Smooth muscle cell (in vitro differentiated cells): ENCODE measurements around the gene GSTCD. TPM values are rescaled to one million over a fixed set of nuclear protein-coding genes. Genes with fewer than 3 reads are reported as not detected.
"Not testable (repeated sequence)": the region's sequence is repeated elsewhere in the genome, so short reads cannot be mapped to it uniquely, and the experiment has no call there.

Source experiments
- DNase-seq: peaks from one replicate; lab custom pipeline; 2025; ENCODE audit not compliant: unreplicated experiment; lab: John Stamatoyannopoulos, UW
- H2AFZ ChIP-seq: fragments of 200-600 bp; sonication (generic); 2 replicates; pipeline ENCODE4 v1.6.0; 2016; ENCODE audit warnings: antibody characterized with exemption, low read depth, mild to moderate bottlenecking
- H3F3A ChIP-seq: fragments of 200-600 bp; sonication (generic); 2 replicates; pipeline ENCODE4 v1.6.0; 2017; ENCODE audit warnings: antibody characterized with exemption, low read depth
- H3K27ac ChIP-seq: fragments of 200-600 bp; sonication (generic); 2 replicates; pipeline ENCODE4 v1.5.1; 2016; ENCODE audit warnings: low read depth, mild to moderate bottlenecking
- H3K27me3 ChIP-seq: fragments of 200-600 bp; sonication (generic); 2 replicates; pipeline ENCODE4 v1.6.1; 2016; ENCODE audit warnings: low read depth, mild to moderate bottlenecking
- H3K36me3 ChIP-seq: fragments of 200-600 bp; sonication (generic); 2 replicates; pipeline ENCODE4 v1.5.1; 2016; ENCODE audit warnings: low read depth
- H3K4me1 ChIP-seq: fragments of 200-600 bp; sonication (generic); 2 replicates; pipeline ENCODE4 v1.5.1; 2016; ENCODE audit warnings: low read depth
- H3K4me2 ChIP-seq: fragments of 200-600 bp; sonication (generic); 2 replicates; pipeline ENCODE4 v1.6.0; 2016; ENCODE audit warnings: mild to moderate bottlenecking
- H3K4me3 ChIP-seq: fragments of 200-600 bp; sonication (generic); 2 replicates; pipeline ENCODE4 v1.5.1; 2016; ENCODE audit warnings: mild to moderate bottlenecking
- H3K79me2 ChIP-seq: fragments of 200-600 bp; sonication (generic); 2 replicates; pipeline ENCODE4 v1.6.0; 2016; ENCODE audit warnings: low read depth, mild to moderate bottlenecking
- H3K9ac ChIP-seq: fragments of 200-600 bp; sonication (generic); 2 replicates; pipeline ENCODE4 v1.6.0; 2016; ENCODE audit warnings: low read depth
- H3K9me3 ChIP-seq: fragments of 200-600 bp; sonication (generic); replicated peaks from 2 replicates; pipeline ENCODE4 v1.5.1; 2016; ENCODE audit warnings: low read depth
- H4K20me1 ChIP-seq: fragments of 200-600 bp; sonication (generic); 2 replicates; pipeline ENCODE4 v1.6.0; 2016; ENCODE audit warnings: low read depth
- WGBS: methylation state at CpG from one replicate; pipeline ENCODE4 v1.1.7; 2016; ENCODE audit warnings: low lambda C conversion rate; 5-methylcytosine and 5-hydroxymethylcytosine counted together
- polyA plus RNA-seq: library from polyadenylated mRNA; unstranded; fragments of >200 nt; fragmentation: Nextera tagmentation; extraction: Ambion mirVana; gene quantifications from 2 replicates; pipeline ENCODE4 v1.2.1, GENCODE V29; 2016
- total RNA-seq: library from RNA; depleted of rRNA; stranded (reverse); fragments of >200 nt; gene quantifications from 2 replicates; pipeline ENCODE4 v1.2.3, GENCODE V29; 2014
- TF ChIP-seq, protein P1 (sequence below): fragments of 200-600 bp; sonication (generic); IDR thresholded peaks from 2 replicates; pipeline ENCODE4 v1.5.1; 2017; ENCODE audit warnings: borderline replicate concordance, mild to moderate bottlenecking, antibody characterized with exemption; ENCODE audit not compliant: insufficient read depth, poor library complexity, severe bottlenecking

GSTCD gene
- total and polyA plus RNA-seq, 2 experiments from 2014 or later = 5.6 to 10.5 TPM

GRCh38 chr4:105758958-105759357 lies 50.4 kb downstream of the GSTCD start:
- H3K36me3 ChIP-seq = no peaks in the 10 kb centered on the region
- 97% methylated on average over 1 of the region's 1 CpG for WGBS
- H3K4me1 ChIP-seq = no peaks in the 10 kb centered on the region
- no peaks in the 10 kb centered on the region for H3K9me3 ChIP-seq
- H3K4me3 ChIP-seq = no peak overlapping the region
- no peaks in the 10 kb centered on the region for H3F3A ChIP-seq
- no peaks in the 10 kb centered on the region for H3K79me2 ChIP-seq
- DNase-seq = no peak
- H4K20me1 ChIP-seq = no peaks in the 10 kb centered on the region
- H3K27ac ChIP-seq = no peak overlapping the region
- TF ChIP-seq, protein P1, sequence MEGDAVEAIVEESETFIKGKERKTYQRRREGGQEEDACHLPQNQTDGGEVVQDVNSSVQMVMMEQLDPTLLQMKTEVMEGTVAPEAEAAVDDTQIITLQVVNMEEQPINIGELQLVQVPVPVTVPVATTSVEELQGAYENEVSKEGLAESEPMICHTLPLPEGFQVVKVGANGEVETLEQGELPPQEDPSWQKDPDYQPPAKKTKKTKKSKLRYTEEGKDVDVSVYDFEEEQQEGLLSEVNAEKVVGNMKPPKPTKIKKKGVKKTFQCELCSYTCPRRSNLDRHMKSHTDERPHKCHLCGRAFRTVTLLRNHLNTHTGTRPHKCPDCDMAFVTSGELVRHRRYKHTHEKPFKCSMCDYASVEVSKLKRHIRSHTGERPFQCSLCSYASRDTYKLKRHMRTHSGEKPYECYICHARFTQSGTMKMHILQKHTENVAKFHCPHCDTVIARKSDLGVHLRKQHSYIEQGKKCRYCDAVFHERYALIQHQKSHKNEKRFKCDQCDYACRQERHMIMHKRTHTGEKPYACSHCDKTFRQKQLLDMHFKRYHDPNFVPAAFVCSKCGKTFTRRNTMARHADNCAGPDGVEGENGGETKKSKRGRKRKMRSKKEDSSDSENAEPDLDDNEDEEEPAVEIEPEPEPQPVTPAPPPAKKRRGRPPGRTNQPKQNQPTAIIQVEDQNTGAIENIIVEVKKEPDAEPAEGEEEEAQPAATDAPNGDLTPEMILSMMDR = no peak
- H3K9ac ChIP-seq = no peak overlapping the region
- no peaks in the 10 kb centered on the region for H3K27me3 ChIP-seq
- H2AFZ ChIP-seq = no peak overlapping the region
- H3K4me2 ChIP-seq = no peak overlapping the region

- 76% methylated on average over 6 of the region's 6 CpGs for WGBS
- DNase-seq = no peak
- TF ChIP-seq, protein P1 = no peak
Measured at GRCh38 chr4:105765690-105766407, 57.3 kb downstream of the GSTCD start.

DNA sequence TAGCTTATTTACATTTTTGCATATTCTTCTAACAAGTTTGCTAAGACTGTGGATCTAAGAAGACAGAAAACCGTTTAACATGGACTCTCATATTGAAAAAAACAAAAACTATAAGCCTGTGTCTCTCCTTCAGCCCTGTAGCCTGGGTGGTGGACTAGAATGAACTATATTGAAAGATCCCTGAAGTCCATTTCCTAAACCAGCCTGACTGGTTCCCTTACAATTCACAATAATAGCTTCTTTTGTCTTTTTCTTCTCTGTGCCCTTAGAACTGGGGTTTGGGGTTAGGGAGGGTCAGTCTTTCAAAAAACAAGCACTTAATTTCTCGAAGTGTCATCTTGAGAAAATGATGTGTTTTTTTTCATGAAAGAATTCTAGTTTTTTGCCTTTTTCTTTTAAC lies 59.0 kb downstream of the GSTCD start:
- WGBS = 75% methylated on average over 2 of the region's 2 CpGs
- no peak for DNase-seq
- Histone ChIP-seq H3F3A (peaks cover 5% of the 10 kb centered on the region), H3K9ac (no peak overlapping the region), H3K4me3 (no peak overlapping the region), H3K36me3 (no peaks in the 10 kb centered on the region), H3K9me3 (no peaks in the 10 kb centered on the region), H3K4me1 (no peaks in the 10 kb centered on the region), H3K27me3 (no peaks in the 10 kb centered on the region), H3K27ac (no peak overlapping the region), H3K79me2 (no peaks in the 10 kb centered on the region), H3K4me2 (no peak overlapping the region), H4K20me1 (no peaks in the 10 kb centered on the region), H2AFZ (no peak overlapping the region)
- TF ChIP-seq, protein P1 = no peak

More at GRCh38 chr4:105765690-105766407, 57.3 kb downstream of the GSTCD start:
- no peak overlapping the region for H2AFZ ChIP-seq
- no peaks in the 10 kb centered on the region for H3K27me3 ChIP-seq
- no peaks in the 10 kb centered on the region for H3K36me3 ChIP-seq
- no peaks in the 10 kb centered on the region for H3K4me1 ChIP-seq
- no peak overlapping the region for H3K9ac ChIP-seq
- H3K4me3 ChIP-seq = no peak overlapping the region
- no peaks in the 10 kb centered on the region for H3K9me3 ChIP-seq
- H4K20me1 ChIP-seq = no peaks in the 10 kb centered on the region
- peaks cover 5% of the 10 kb centered on the region for H3F3A ChIP-seq
- H3K4me2 ChIP-seq = no peak overlapping the region
- no peaks in the 10 kb centered on the region for H3K79me2 ChIP-seq
- peak overlapping the region; percentile 28 for H3K27ac ChIP-seq

- not testable (repeated sequence) for DNase-seq
Measured at GRCh38 chr4:105770524-105770923, 61.9 kb downstream of the GSTCD start.

DNA sequence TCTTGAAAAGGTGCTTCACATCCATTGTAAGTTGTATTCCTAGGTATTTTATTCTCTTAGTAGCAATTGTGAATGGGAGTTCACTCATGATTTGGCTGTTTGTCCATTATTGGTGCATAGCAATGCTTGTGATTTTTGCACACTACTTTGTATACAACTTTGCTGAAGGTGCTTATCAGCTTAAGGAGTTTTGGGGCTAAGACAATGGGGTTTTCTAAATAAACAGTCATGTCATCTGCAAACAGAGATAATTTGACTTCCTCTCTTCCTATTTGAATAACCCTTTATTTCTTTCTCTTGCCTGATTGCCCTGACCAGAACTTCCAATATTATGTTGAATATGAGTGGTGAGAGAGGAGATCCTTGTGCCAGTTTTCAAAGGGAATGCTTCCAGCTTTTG lies 63.5 kb downstream of the GSTCD start:
- H3K4me2 ChIP-seq, DNase-seq, H3K79me2 ChIP-seq, H3K9ac ChIP-seq, H3K27me3 ChIP-seq, H3K27ac ChIP-seq, H3K36me3 ChIP-seq, H3F3A ChIP-seq, H3K4me1 ChIP-seq, H3K4me3 ChIP-seq, H4K20me1 ChIP-seq, H2AFZ ChIP-seq, H3K9me3 ChIP-seq: not testable (repeated sequence)

More at GRCh38 chr4:105770524-105770923, 61.9 kb downstream of the GSTCD start:
- not testable (repeated sequence) for H3K9ac ChIP-seq, H3K27ac ChIP-seq, H3K4me3 ChIP-seq, H3K79me2 ChIP-seq, H3F3A ChIP-seq, H3K36me3 ChIP-seq, H3K4me1 ChIP-seq, H3K9me3 ChIP-seq, H3K4me2 ChIP-seq, H2AFZ ChIP-seq, H3K27me3 ChIP-seq, H4K20me1 ChIP-seq

DNA sequence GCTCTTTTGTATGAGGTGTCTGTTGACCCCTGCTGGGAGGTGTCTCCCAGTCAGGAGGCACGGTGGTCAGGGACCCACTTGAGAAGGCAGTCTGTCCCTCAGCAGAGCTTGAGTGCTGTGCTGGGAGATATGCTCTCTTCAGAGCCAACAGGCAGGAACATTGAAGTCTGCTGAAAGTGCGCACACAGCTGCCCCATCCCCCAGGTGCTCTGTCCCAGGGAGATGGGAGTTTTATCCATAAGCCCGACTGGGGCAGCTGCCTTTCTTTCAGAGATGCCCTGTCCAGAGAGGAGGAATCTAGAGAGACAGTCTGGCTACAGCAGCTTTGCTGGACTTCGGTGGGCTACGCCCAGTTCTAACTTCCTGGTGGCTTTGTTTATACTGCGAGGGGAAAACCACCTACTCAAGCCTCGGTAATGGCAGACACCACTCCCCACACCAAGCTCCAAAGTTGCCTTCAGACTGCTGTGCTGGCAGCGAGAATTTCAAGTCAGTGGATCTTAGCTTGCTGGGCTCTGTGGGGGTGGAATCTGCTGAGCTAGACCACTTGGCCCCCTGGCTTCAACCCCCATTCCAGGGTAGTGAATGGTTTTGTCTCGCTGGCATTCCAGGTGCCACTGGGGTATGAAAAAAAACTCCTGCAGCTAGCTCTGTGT lies 67.3 kb downstream of the GSTCD start:
- not testable (repeated sequence) for DNase-seq, H3K9ac ChIP-seq, H3K9me3 ChIP-seq, H3K4me3 ChIP-seq, H3K27ac ChIP-seq, H3K4me1 ChIP-seq, H3K36me3 ChIP-seq, H3F3A ChIP-seq, H2AFZ ChIP-seq, H3K4me2 ChIP-seq, H3K27me3 ChIP-seq, H3K79me2 ChIP-seq, H4K20me1 ChIP-seq
- 96% methylated on average over 9 of the region's 9 CpGs for WGBS
